ENCODE data around the gene FBXL13. TPM values are rescaled to one million over a fixed set of nuclear protein-coding genes. Genes with fewer than 3 reads are reported as not detected.

The FBXL13 gene
- total RNA-seq, 1 experiment from 2014 or later = 0.35 TPM

- BruUV-seq (replicated peaks) = no TSS peak
- ChIA-PET CTCF (interaction anchor here (0.5 to 7.8 kb wide), 3 partner anchors 11 to 1848 kb away, joined by 3 to 65 read pairs (median 3); no protein-coding TSS in a partner anchor), POLR2A (interaction anchor here (0.7 to 1.0 kb wide), 2 partner anchors 8 to 1939 kb away, joined by 3 to 4 read pairs; no protein-coding TSS in a partner anchor)
- peaks cover 11% of the 10 kb centered on the region for H3K4me1 Mint-ChIP-seq (ENCODE audit: insufficient read depth, unreplicated experiment)
- TF ChIP-seq, protein P1, sequence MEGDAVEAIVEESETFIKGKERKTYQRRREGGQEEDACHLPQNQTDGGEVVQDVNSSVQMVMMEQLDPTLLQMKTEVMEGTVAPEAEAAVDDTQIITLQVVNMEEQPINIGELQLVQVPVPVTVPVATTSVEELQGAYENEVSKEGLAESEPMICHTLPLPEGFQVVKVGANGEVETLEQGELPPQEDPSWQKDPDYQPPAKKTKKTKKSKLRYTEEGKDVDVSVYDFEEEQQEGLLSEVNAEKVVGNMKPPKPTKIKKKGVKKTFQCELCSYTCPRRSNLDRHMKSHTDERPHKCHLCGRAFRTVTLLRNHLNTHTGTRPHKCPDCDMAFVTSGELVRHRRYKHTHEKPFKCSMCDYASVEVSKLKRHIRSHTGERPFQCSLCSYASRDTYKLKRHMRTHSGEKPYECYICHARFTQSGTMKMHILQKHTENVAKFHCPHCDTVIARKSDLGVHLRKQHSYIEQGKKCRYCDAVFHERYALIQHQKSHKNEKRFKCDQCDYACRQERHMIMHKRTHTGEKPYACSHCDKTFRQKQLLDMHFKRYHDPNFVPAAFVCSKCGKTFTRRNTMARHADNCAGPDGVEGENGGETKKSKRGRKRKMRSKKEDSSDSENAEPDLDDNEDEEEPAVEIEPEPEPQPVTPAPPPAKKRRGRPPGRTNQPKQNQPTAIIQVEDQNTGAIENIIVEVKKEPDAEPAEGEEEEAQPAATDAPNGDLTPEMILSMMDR (IDR thresholded peaks at IDR 0.05; ENCODE audit: unreplicated experiment) = no peak
- no peaks in the 10 kb centered on the region for H3K9me3 Mint-ChIP-seq (ENCODE audit: unreplicated experiment)
- DNase-seq (ENCODE audit: unreplicated experiment) = no peak
- H3K27ac Mint-ChIP-seq (ENCODE audit: low read depth, unreplicated experiment) = no peak overlapping the region
- intact Hi-C loops (cut with micrococcal nuclease) = no loop called here
- no peaks in the 10 kb centered on the region for H3K36me3 Mint-ChIP-seq (ENCODE audit: insufficient read depth, unreplicated experiment)
- no peaks in the 10 kb centered on the region for H3K27me3 Mint-ChIP-seq (ENCODE audit: insufficient read depth, unreplicated experiment)
- H3K4me3 Mint-ChIP-seq (ENCODE audit: unreplicated experiment) = no peak overlapping the region
Measured at GRCh38 chr7:103071000-103071399, 3.6 kb downstream of the FBXL13 start.

GRCh38 chr7:103068414-103069403 lies 5.9 kb downstream of the FBXL13 start:
- H3K27ac Mint-ChIP-seq (ENCODE audit: low read depth, unreplicated experiment) = no peak overlapping the region
- no peak overlapping the region for H3K4me3 Mint-ChIP-seq (ENCODE audit: unreplicated experiment)
- TF ChIP-seq, protein P1 (IDR thresholded peaks at IDR 0.05; ENCODE audit: unreplicated experiment) = no peak
- no TSS peak for BruUV-seq (replicated peaks)
- H3K9me3 Mint-ChIP-seq (ENCODE audit: unreplicated experiment) = no peaks in the 10 kb centered on the region
- ChIA-PET CTCF (interaction anchor here (7.8 kb wide), 1 partner anchor 9 kb away, joined by 65 read pairs; no protein-coding TSS in a partner anchor), POLR2A (interaction anchor here (0.6 to 0.7 kb wide), 2 partner anchors 123 to 205 kb away, joined by 3 to 4 read pairs; no protein-coding TSS in a partner anchor)
- DNase-seq (ENCODE audit: unreplicated experiment) = no peak
- H3K4me1 Mint-ChIP-seq (ENCODE audit: insufficient read depth, unreplicated experiment) = peaks cover 3% of the 10 kb centered on the region
- no peaks in the 10 kb centered on the region for H3K27me3 Mint-ChIP-seq (ENCODE audit: insufficient read depth, unreplicated experiment)
- H3K36me3 Mint-ChIP-seq (ENCODE audit: insufficient read depth, unreplicated experiment) = no peaks in the 10 kb centered on the region
- intact Hi-C loops (cut with micrococcal nuclease) = loop anchor here (10.0 kb wide), 2 partner anchors 154 to 324 kb away; partner anchors contain the start of genes FAM185A and LRRC17

GRCh38 chr7:103065667-103066066 lies 8.9 kb downstream of the FBXL13 start:
- no peaks in the 10 kb centered on the region for H3K27me3 Mint-ChIP-seq (ENCODE audit: insufficient read depth, unreplicated experiment)
- POLR2A ChIA-PET = no interaction called here
- TF ChIP-seq, protein P1 (IDR thresholded peaks at IDR 0.05; ENCODE audit: unreplicated experiment) = peak; percentile 39
- peak; percentile 57 for DNase-seq (ENCODE audit: unreplicated experiment)
- H3K4me1 Mint-ChIP-seq (ENCODE audit: insufficient read depth, unreplicated experiment) = no peaks in the 10 kb centered on the region
- H3K27ac Mint-ChIP-seq (ENCODE audit: low read depth, unreplicated experiment) = no peak overlapping the region
- no TSS peak for BruUV-seq (replicated peaks)
- CTCF ChIA-PET = interaction anchor here (1.1 kb wide), 1 partner anchor 81 kb away, joined by 3 read pairs; no protein-coding TSS in a partner anchor
- intact Hi-C loops (cut with micrococcal nuclease) = loop anchor here (10.0 kb wide), 2 partner anchors 151 to 321 kb away; partner anchors contain the start of genes FAM185A and LRRC17
- no peaks in the 10 kb centered on the region for H3K36me3 Mint-ChIP-seq (ENCODE audit: insufficient read depth, unreplicated experiment)
- H3K4me3 Mint-ChIP-seq (ENCODE audit: unreplicated experiment) = no peak overlapping the region
- H3K9me3 Mint-ChIP-seq (ENCODE audit: unreplicated experiment) = no peaks in the 10 kb centered on the region

GRCh38 chr7:103063895-103064294 lies 10.7 kb downstream of the FBXL13 start:
- no peak for DNase-seq (ENCODE audit: unreplicated experiment)
- Mint-ChIP-seq H3K4me3 (ENCODE audit: unreplicated experiment) (no peak overlapping the region), H3K4me1 (ENCODE audit: insufficient read depth, unreplicated experiment) (no peaks in the 10 kb centered on the region), H3K27ac (ENCODE audit: low read depth, unreplicated experiment) (no peak overlapping the region), H3K9me3 (ENCODE audit: unreplicated experiment) (no peaks in the 10 kb centered on the region), H3K27me3 (ENCODE audit: insufficient read depth, unreplicated experiment) (no peaks in the 10 kb centered on the region), H3K36me3 (ENCODE audit: insufficient read depth, unreplicated experiment) (no peaks in the 10 kb centered on the region)
- TF ChIP-seq, protein P1 (IDR thresholded peaks at IDR 0.05; ENCODE audit: unreplicated experiment) = no peak
- intact Hi-C loops (cut with micrococcal nuclease) = loop anchor here (2.0 to 10.0 kb wide), 3 partner anchors 149 to 319 kb away; partner anchors contain the start of genes FAM185A and LRRC17
- CTCF ChIA-PET = no interaction called here
- BruUV-seq (replicated peaks) = no TSS peak
- POLR2A ChIA-PET = no interaction called here

Data from MCF 10A (cell line).